ENCODE results near the gene MMP2. TPM values are rescaled to one million over a fixed set of nuclear protein-coding genes. Genes with fewer than 3 reads are reported as not detected.
A peak's percentile ranks its signal among the peaks of the same experiment; 100 is the strongest.

The MMP2 gene
- total and polyA plus RNA-seq, 8 donors: 17.7 to 206 (median 96.7) TPM

- Histone ChIP-seq H3K27ac (no peak overlapping the region), H3K36me3 (peaks cover 0 to 37% (median 28%) of the 10 kb centered on the region in 4 donors), H3K9me3 (no peaks in the 10 kb centered on the region), H3K4me1 (peaks cover 0 to 21% (median 9%) of the 10 kb centered on the region in 4 donors), H3K4me3 (no peak overlapping the region), H3K27me3 (no peaks in the 10 kb centered on the region)
- TF ChIP-seq EP300 (IDR thresholded peaks at IDR 0.05) (no peak), POLR2A (IDR thresholded peaks at IDR 0.05) (no peak), POLR2AphosphoS5 (IDR thresholded peaks at IDR 0.05) (no peak), CTCF (IDR thresholded peaks at IDR 0.05) (no peak)
- intact Hi-C loops (cut with DNase I; ENCODE audit: low total_unique reads): no loop called here
- no peak for DNase-seq
- WGBS, 5 donors: 78 to 92% (median 80%) methylated on average over 10 of the region's 10 CpGs
Measured at GRCh38 chr16:55492756-55493380, 13.9 kb downstream of the MMP2 start.

- DNase-seq: peak; percentile 51 to 89
- no peak overlapping the region for H3K4me3 ChIP-seq
- 6 to 29% (median 13%) methylated on average over 3 of the region's 3 CpGs for WGBS, 5 donors
- no peaks in the 10 kb centered on the region for H3K27me3 ChIP-seq
- H3K36me3 ChIP-seq: peaks cover 0 to 26% (median 15%) of the 10 kb centered on the region in 4 donors
- TF ChIP-seq POLR2AphosphoS5 (IDR thresholded peaks at IDR 0.05): peak in 1 of 3 donors; percentile 37
- peak in 2 of 7 experiments; percentile 23 to 56 for TF ChIP-seq CTCF (IDR thresholded peaks at IDR 0.05)
- no peak for TF ChIP-seq POLR2A (IDR thresholded peaks at IDR 0.05)
- no peaks in the 10 kb centered on the region for H3K9me3 ChIP-seq
- H3K27ac ChIP-seq: no peak overlapping the region
- intact Hi-C loops (cut with DNase I; ENCODE audit: low total_unique reads): no loop called here
- peaks cover under 1 to 29% (median 15%) of the 10 kb centered on the region in 4 donors for H3K4me1 ChIP-seq
Measured at GRCh38 chr16:55494994-55495421, 16.0 kb downstream of the MMP2 start.

GRCh38 chr16:55495616-55496289 lies 16.8 kb downstream of the MMP2 start:
- intact Hi-C loops (cut with DNase I; ENCODE audit: low total_unique reads): no loop called here
- 59 to 70% (median 65%) methylated on average over 7 of the region's 7 CpGs for WGBS, 5 donors
- TF ChIP-seq CTCF (IDR thresholded peaks at IDR 0.05) (no peak), POLR2A (IDR thresholded peaks at IDR 0.05) (no peak), EP300 (IDR thresholded peaks at IDR 0.05) (no peak), POLR2AphosphoS5 (IDR thresholded peaks at IDR 0.05) (no peak)

GRCh38 chr16:55496509-55497145 lies 17.6 kb downstream of the MMP2 start:
- Histone ChIP-seq H3K9me3 (no peaks in the 10 kb centered on the region), H3K36me3 (peaks cover 0 to 26% (median 7%) of the 10 kb centered on the region in 4 donors), H3K4me3 (no peak overlapping the region), H3K27ac (no peak overlapping the region), H3K4me1 (peaks cover 11 to 46% (median 29%) of the 10 kb centered on the region in 4 donors), H3K27me3 (no peaks in the 10 kb centered on the region)
- TF ChIP-seq POLR2AphosphoS5 (IDR thresholded peaks at IDR 0.05): no peak
- no peak for TF ChIP-seq POLR2A (IDR thresholded peaks at IDR 0.05)
- no peak for TF ChIP-seq EP300 (IDR thresholded peaks at IDR 0.05)
- WGBS, 5 donors: 44 to 70% (median 58%) methylated on average over 2 to 8 of the region's 8 CpGs
- intact Hi-C loops (cut with DNase I; ENCODE audit: low total_unique reads): no loop called here
- DNase-seq: no peak

More at GRCh38 chr16:55495616-55496289, 16.8 kb downstream of the MMP2 start:
- Histone ChIP-seq H3K36me3 (peaks cover 0 to 26% (median 8%) of the 10 kb centered on the region in 4 donors), H3K9me3 (no peaks in the 10 kb centered on the region), H3K27ac (no peak overlapping the region), H3K4me3 (no peak overlapping the region), H3K27me3 (no peaks in the 10 kb centered on the region), H3K4me1 (peaks cover 8 to 37% (median 22%) of the 10 kb centered on the region in 4 donors)
- DNase-seq: peak in 1 of 2 donors; percentile 50
